Liver (tissue), 3 donors: ENCODE results near the gene HMSD.

Source experiments
- RAD21 ChIP-seq, 2 donors: IDR thresholded peaks; 2 replicates each; pipeline ENCODE4 v1.6.1; 2016; ENCODE audit warnings: antibody characterized with exemption in 2 of 2, mild to moderate bottlenecking in 2 of 2
- SP1 ChIP-seq: IDR thresholded peaks from 2 replicates; pipeline ENCODE4 v1.6.1; 2018; ENCODE audit warnings: antibody characterized with exemption, mild to moderate bottlenecking
- YY1 ChIP-seq: IDR thresholded peaks from 2 replicates; pipeline ENCODE4 v1.6.1; 2016; ENCODE audit warnings: antibody characterized with exemption, mild to moderate bottlenecking
- ZBTB33 ChIP-seq: IDR thresholded peaks from 2 replicates; pipeline ENCODE4 v1.6.1; 2016; ENCODE audit warnings: antibody characterized with exemption
- TF ChIP-seq, protein P1 (sequence below): fragments of 150-350 bp; IDR thresholded peaks from 2 replicates; pipeline ENCODE4 v1.5.1; 2017; ENCODE audit warnings: improper control_type of control experiment, low read depth, low read length; ENCODE audit not compliant: missing input control
- TF ChIP-seq, protein P2 (sequence below): IDR thresholded peaks from 2 replicates; pipeline ENCODE4 v1.6.1; 2016; ENCODE audit warnings: antibody characterized with exemption
- donor health status: healthy.
- donor health status: healthy.

- TF ChIP-seq, protein P1, sequence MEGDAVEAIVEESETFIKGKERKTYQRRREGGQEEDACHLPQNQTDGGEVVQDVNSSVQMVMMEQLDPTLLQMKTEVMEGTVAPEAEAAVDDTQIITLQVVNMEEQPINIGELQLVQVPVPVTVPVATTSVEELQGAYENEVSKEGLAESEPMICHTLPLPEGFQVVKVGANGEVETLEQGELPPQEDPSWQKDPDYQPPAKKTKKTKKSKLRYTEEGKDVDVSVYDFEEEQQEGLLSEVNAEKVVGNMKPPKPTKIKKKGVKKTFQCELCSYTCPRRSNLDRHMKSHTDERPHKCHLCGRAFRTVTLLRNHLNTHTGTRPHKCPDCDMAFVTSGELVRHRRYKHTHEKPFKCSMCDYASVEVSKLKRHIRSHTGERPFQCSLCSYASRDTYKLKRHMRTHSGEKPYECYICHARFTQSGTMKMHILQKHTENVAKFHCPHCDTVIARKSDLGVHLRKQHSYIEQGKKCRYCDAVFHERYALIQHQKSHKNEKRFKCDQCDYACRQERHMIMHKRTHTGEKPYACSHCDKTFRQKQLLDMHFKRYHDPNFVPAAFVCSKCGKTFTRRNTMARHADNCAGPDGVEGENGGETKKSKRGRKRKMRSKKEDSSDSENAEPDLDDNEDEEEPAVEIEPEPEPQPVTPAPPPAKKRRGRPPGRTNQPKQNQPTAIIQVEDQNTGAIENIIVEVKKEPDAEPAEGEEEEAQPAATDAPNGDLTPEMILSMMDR = no peak
- TF ChIP-seq RAD21 (IDR thresholded peaks at IDR 0.05) = no peak
- no peak for TF ChIP-seq SP1
- no peak for TF ChIP-seq ZBTB33
- TF ChIP-seq, protein P2, sequence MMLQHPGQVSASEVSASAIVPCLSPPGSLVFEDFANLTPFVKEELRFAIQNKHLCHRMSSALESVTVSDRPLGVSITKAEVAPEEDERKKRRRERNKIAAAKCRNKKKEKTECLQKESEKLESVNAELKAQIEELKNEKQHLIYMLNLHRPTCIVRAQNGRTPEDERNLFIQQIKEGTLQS = no peak
- TF ChIP-seq YY1 = no peak
Observed at GRCh38 chr18:63981719-63982118, 32.6 kb downstream of the HMSD start.
